GM12878 (cell line): ENCODE results near the gene FHL3.

Source experiments
- CHD4 ChIP-seq: fragments of 200-600 bp; sonication (generic); IDR thresholded peaks from 2 replicates; pipeline ENCODE4 v1.6.1; 2016; ENCODE audit warnings: mild to moderate bottlenecking
- CTCF ChIP-seq, 3 experiments: IDR thresholded peaks in 2 of 3; conservative IDR thresholded peaks in 1 of 3; 2 replicates each; pipeline ENCODE4 v1.5.1; 2011; ENCODE audit warnings: low read depth in 3 of 3, low read length in 3 of 3, mild to moderate bottlenecking in 3 of 3, control low read depth in 2 of 3, moderate library complexity in 2 of 3, inconsistent platforms in 1 of 3, mixed read lengths in 1 of 3; ENCODE audit not compliant: control insufficient read depth in 2 of 3, insufficient read depth in 1 of 3; ENCODE audit errors: extremely low read depth in 1 of 3
- ESRRA ChIP-seq: IDR thresholded peaks from 2 replicates; pipeline ENCODE4 v1.6.1; 2012; ENCODE audit warnings: mild to moderate bottlenecking, low read length, improper control_type of control experiment
- EZH2 ChIP-seq: IDR thresholded peaks from 2 replicates; pipeline ENCODE4 v1.6.1; 2012; ENCODE audit warnings: low read depth, mild to moderate bottlenecking, control low read depth, inconsistent platforms, low read length, borderline replicate concordance; ENCODE audit not compliant: control insufficient read depth
- FOXM1 ChIP-seq: IDR thresholded peaks from 2 replicates; pipeline ENCODE4 v1.6.1; 2012; ENCODE audit warnings: low read depth, mild to moderate bottlenecking, inconsistent platforms, low read length, moderate library complexity
- POLR2A ChIP-seq: IDR thresholded peaks from 2 replicates; pipeline ENCODE4 v1.6.1; 2011; ENCODE audit warnings: low read depth, mild to moderate bottlenecking, low read length
- RCOR1 ChIP-seq: conservative IDR thresholded peaks from 2 replicates; pipeline ENCODE4 v1.6.1; 2012; ENCODE audit warnings: low read depth, low read length, improper control_type of control experiment
- ZZZ3 ChIP-seq: IDR thresholded peaks from 2 replicates; pipeline ENCODE4 v1.6.1; 2011; ENCODE audit warnings: low read depth; ENCODE audit not compliant: control insufficient read depth, insufficient read length

GRCh38 chr1:37949524-37950152 lies 55.7 kb downstream of the FHL3 start:
- TF ChIP-seq FOXM1 (no peak), CTCF (IDR thresholded peaks at IDR 0.05 in 2 of 3, conservative IDR thresholded peaks at IDR 0.05 in 1 of 3; ENCODE audit: control insufficient read depth in 2 of 3, extremely low read depth in 1 of 3, insufficient read depth in 1 of 3, low read depth in 3 of 3, low read length in 3 of 3) (no peak), ESRRA (no peak), CHD4 (no peak), ZZZ3 (no peak), EZH2 (no peak), POLR2A (no peak), RCOR1 (no peak)
